GM12874 (cell line): ENCODE data around the gene SLC7A14.

Source experiments
- CTCF ChIP-seq: IDR thresholded peaks from 2 replicates; pipeline ENCODE4 v1.5.1; 2011; ENCODE audit warnings: low read depth, mild to moderate bottlenecking, control low read depth, low read length, moderate library complexity; ENCODE audit not compliant: insufficient read depth

Gene SLC7A14

GRCh38 chr3:170508291-170508690, 77.6 kb downstream of the SLC7A14 start:
- no peak for TF ChIP-seq CTCF

GRCh38 chr3:170507063-170507462, 78.8 kb downstream of the SLC7A14 start:
- no peak for TF ChIP-seq CTCF

- TF ChIP-seq CTCF = no peak
Observed at GRCh38 chr3:170506556-170506955, 79.3 kb downstream of the SLC7A14 start.

GRCh38 chr3:170502297-170502696, 83.6 kb downstream of the SLC7A14 start:
- TF ChIP-seq CTCF = no peak

GRCh38 chr3:170500995-170501394, 84.9 kb downstream of the SLC7A14 start:
- no peak for TF ChIP-seq CTCF

- TF ChIP-seq CTCF = no peak
Observed at GRCh38 chr3:170500462-170500861, 85.4 kb downstream of the SLC7A14 start.

- TF ChIP-seq CTCF = peak; percentile 56; the same call in 1 of the 2 replicates
Observed at GRCh38 chr3:170499562-170500156, 86.2 kb downstream of the SLC7A14 start.
